GM21515 (cell line): ENCODE measurements around the gene HMMR.
"Not testable (repeated sequence)": the region's sequence is repeated elsewhere in the genome, so short reads cannot be mapped to it uniquely, and the experiment has no call there.

ENCODE experiments used
- ATAC-seq: cut with Tn5 transposase; IDR thresholded peaks from one replicate; pipeline ENCODE4 v1.9.1; 2021; ENCODE audit not compliant: unreplicated experiment

The HMMR gene, protein sequence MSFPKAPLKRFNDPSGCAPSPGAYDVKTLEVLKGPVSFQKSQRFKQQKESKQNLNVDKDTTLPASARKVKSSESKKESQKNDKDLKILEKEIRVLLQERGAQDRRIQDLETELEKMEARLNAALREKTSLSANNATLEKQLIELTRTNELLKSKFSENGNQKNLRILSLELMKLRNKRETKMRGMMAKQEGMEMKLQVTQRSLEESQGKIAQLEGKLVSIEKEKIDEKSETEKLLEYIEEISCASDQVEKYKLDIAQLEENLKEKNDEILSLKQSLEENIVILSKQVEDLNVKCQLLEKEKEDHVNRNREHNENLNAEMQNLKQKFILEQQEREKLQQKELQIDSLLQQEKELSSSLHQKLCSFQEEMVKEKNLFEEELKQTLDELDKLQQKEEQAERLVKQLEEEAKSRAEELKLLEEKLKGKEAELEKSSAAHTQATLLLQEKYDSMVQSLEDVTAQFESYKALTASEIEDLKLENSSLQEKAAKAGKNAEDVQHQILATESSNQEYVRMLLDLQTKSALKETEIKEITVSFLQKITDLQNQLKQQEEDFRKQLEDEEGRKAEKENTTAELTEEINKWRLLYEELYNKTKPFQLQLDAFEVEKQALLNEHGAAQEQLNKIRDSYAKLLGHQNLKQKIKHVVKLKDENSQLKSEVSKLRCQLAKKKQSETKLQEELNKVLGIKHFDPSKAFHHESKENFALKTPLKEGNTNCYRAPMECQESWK

DNA sequence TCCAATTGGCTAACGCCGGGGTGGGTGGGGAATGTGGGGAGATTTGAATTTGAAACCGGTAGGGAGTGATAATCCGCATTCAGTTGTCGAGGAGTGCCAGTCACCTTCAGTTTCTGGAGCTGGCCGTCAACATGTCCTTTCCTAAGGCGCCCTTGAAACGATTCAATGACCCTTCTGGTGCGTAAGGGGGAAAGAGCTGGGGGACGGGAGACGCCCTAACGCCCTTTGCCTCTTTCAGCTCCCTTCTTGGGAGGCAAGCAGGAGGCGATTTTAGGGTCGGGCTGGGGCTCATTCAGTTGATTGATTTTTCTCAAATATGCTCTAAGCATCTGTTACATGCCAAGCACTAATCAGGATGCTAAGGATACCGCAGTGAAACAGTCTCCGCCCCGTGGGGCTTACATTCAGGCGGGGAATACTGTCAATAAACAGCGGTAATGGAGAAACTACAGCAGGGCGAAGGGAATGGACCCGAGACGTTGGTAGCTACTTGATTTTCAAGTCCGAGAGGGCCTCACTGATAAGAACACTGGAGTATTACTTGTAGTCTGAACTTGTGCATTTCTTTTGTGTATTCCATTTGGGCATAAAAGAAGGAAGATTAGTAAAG is at the start of gene HMMR:
Gene HMMR, plus strand, starts transcription at position 71 of the 610 bp plus-strand sequence. Its CDS starts 61 bp downstream, at position 132.
- ATAC-seq: peak; percentile 0

DNA sequence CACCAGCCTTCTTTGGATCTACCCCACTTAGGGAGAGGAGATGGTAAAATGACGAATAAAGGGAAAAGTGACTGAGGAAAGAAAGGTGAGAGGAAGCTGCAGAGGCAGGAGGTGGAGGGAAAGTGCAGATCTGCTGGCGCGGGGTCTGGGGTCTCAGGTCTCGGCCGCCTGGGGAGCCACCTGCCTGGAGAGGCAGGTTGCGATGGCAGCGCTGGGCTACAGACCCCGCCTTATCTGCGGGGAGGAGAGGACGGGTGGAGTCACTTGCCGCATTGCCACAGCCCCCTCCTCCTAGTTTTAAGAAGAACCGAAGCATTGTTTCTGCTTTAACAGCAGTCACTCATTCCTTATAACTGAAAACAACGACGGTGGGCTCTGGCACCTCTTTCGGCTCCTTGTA is 44.8 kb upstream of the HMMR start:
- ATAC-seq: not testable (repeated sequence)

DNA sequence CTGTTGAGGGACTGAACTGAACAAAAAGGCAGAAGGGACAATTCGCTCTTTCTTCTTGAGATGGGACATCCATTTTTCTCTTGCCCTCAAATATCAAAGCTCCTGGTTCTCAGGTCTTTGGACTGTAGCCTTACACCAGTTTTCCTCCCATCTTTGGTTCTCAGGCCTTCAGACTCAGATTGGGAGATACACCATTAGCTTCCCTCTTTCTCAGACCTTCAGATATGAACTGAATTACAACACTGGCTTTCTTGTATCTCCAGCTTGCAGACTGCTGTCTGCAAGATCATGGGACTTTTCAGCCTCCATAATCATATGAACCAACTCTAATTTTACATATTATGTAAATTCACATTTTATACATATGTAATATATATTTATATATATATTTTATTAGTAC is 35.6 kb upstream of the HMMR start:
- ATAC-seq: no peak

DNA sequence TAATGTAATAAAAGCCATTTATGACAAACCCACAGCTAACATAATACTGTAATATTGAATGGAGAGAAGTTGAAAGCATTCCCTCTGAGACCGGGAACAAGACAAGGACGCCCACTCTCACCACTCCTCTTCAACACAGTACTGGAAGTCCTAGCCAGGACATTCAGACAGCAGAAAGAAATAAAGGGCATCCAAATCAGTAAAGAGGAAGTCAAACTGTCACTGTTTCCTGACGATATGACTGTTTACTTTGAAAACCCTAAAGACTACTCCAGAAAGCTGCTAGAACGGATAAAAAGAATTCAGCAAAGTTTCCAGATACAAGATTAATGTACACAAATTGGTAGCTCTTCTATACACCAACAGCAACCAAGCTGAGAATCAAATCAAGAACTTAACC is 34.3 kb upstream of the HMMR start:
- not testable (repeated sequence) for ATAC-seq

DNA sequence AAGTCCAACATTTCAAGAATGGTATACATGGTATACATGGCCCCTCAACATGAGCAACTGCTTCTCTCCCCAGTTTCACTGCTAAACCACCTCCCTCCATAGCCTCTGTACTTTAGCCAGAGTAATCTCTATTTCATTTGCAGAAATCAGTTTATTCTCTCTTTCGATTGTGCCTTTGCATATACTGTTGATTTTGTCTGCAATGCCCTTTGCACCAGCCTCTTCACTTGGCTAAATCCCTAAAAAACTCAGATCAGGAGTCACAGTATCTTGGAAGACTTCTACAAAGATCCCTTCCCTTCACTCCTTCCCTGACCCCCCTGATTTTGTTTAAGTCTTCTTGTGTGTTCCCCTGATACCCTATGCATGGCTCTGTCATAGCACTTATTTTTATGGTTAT is 27.9 kb upstream of the HMMR start:
- no peak for ATAC-seq

DNA sequence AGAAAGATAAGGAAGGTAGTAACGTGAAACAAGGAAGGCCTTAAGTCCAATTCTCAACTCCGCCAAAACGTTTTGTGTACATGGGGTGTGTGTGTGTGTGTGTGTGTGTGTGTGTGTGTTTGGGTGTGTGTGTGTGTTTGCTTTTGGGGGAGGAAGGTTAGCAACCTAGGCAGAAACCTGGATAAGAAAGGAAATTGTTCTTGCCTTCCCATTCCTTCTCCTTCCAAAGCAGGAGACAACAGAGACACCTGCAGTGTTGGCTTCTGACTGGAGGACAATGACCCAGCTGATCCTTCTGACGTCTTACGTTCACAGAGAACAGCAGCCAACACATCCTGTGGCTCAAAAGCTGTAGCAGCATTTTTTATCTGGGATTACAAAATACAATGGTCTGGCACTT is 27.2 kb upstream of the HMMR start:
- ATAC-seq: no peak

DNA sequence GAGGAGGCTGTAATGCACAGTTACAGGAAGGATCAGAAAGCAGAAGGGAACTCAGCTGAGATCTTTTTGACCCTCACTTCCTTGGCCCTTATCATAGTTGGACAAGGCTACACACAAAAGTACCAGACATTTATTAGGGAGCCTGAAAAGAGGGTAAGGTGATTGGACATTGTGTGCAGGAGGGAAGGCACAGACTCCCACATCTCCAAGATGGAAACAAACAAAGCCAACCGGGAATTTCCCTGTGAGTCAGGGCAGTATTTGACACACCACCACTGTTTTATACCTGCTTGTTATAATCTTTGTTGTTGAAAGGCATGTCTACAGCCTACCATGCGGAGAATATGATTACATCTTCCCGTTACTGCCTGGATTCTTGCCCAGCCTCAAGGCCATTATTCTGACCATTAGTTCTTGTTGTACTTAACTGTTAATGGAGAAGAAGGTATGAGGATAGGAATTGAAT is 26.0 kb upstream of the HMMR start:
- no peak for ATAC-seq

DNA sequence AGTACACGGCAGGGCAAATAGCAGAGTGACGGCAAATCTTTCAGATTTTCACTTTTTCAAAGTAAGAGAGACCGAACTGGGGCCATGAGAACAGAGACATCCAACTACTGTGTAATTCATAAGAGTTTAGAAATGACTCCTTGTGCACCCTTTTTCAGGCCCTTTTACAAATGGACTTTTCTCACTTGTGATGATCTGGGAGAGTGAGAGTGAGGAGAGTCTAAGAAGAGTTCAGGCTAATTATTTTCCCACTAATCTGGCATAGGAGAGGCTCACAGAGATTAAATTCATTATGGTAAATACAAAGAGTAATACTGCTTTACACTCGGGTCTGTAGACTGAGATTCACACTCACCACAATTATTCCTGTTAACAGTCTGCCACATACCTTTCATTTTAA is 23.9 kb upstream of the HMMR start:
- no peak for ATAC-seq

DNA sequence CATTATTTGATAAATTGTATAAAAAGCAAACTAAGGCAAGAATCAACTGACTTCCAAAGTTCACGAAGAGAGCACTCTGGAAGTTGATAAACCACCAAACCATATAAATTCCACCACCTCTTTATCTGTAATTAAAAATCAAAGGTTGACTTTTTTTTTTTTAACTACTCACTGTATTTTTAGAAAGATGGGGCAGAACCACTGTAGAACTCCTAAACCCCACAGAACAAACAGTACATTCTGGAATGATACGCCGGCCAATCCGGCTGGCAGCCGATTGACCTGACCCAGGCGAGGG is 23.5 kb upstream of the HMMR start:
- no peak for ATAC-seq

DNA sequence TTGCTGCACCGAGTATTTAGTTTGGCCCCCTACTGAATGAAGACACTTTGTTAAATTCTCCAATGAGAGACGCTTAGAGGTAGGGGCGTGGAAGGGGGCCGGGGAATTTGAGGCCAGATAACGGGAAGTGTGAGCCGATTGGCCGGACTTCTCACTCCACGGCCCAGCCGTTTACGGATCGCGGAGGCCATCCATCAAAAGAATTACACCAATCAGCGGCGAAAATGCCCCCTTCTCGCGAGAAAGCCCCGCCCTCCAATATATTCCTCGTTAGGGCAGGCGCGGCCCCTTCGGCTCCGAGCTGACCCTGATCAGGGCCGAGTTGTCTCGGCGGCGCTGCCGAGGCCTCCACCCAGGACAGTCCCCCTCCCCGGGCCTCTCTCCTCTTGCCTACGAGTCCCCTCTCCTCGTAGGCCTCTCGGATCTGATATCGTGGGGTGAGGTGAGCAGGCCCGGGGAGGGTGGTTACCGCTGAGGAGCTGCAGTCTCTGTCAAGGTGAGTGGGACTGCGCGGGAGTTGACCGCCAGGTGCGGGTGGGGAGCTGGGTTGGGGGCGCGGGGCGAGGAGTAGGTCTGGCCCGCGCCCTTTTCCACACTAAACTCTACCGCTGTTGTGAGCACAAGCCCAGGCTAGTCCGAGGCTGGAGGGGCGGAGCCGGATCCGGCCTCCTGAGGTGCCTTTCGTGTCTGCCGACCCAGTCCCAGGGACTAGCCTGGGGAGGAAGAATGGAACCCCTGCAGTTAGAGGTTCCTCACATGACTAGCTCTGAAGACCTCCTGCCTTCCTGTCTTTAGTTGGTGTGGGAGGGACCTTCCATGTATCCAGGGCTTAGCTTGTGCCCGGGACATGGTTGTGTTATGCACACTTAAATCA is 22.9 kb upstream of the HMMR start, which contains the start of gene CCNG1:
Gene CCNG1, plus strand, starts transcription at position 287 of the 874 bp plus-strand sequence. CDS start 1,662 bp downstream, outside the sequence.
- ATAC-seq: peak; percentile 98

DNA sequence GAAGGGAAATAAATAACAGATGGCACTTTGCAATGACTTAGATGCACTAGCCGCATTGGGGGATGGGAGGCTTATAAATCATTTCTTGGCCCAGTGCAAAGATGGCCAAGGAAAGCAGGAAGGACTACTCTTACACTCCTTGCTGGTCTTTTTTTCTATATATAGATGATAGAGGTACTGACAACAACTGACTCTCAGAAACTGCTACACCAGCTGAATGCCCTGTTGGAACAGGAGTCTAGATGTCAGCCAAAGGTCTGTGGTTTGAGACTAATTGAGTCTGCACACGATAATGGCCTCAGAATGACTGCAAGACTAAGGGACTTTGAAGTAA is 21.4 kb upstream of the HMMR start:
- no peak for ATAC-seq

DNA sequence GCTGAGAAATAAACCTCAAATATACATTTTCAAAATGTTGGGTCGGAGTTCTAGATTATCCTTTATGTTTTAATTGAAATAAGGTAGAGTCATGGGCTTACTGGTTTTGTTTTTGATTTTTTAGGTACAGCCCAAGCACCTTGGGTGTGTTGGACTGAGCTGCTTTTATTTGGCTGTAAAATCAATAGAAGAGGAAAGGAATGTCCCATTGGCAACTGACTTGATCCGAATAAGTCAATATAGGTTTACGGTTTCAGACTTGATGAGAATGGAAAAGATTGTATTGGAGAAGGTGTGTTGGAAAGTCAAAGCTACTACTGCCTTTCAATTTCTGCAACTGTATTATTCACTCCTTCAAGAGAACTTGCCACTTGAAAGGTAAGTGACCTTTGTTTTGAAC is 19.5 kb upstream of the HMMR start:
- ATAC-seq: no peak

DNA sequence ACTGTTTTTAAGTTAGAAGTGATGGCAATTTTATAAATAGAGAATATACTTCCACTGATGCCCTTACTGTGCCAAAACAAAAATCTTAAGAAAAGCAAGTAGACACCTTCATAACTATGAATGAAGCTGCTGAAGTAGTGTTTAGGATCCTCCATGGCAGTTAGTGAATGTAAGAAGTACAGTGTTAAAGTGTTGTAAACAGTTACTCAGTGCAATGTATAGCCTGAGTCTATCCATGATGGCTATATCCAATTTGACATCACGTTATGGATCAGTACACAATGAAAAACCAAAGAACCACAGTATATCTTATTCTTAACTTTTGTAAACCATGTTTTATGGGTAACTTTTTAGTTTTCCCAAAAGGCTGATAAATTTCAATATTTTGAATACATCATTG is 15.9 kb upstream of the HMMR start:
- ATAC-seq: no peak

DNA sequence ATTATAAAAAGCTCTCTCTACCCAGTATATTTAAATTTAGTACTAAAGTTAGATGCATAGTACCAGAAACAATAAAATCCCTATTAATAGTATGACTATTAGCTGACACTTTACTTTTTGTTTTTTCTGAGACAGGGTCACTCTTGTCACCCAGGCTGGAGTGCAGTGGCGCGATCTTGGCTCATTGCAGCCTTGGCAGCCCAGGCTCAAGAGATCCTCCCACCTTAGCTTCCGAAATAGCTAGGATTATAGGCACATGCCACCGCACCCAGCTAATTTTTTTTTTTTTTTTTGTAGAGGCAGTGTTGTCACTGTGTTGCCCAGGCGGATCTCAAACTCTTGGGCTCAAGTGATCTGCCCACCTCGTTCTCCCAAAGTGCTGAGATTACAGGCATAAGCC is 15.1 kb upstream of the HMMR start:
- no peak for ATAC-seq

DNA sequence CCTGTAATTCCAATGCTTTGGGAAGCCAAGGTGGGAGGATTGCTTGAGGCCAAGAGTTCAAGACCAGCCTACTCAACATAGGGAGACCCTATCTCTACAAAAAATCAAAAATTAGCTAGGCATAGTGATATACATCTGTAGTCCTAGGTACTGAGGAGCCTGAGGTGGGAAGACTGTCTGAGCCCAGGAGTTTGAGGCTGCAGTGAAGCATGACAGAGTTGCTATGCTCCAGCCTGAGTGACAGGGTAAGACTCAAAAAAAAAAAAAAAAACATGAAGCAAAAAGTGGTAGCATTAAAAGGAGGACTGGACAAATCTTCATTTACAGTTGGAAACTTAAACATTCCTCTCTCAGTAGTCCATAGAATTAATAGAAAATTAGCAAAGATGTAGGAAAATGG is 13.2 kb upstream of the HMMR start:
- ATAC-seq: no peak

DNA sequence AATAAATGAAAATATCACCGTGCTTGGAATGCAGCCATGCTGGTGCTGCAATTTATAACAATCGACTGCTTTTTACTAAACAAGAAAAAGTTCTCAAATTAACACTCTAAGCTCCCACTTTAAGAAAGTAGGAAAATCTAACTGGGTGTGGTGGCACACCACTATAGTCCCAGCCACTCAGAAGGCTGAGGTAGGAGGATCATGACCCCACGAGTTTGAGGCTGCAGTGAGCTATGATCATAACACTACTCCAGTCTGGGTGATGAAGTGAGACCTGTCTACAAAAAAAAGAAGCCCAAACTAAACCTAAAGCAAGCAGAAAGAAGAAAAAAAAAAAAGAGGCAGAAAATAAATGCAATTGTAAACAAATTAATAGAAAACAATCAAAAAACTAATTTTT is 12.6 kb upstream of the HMMR start:
- no peak for ATAC-seq

DNA sequence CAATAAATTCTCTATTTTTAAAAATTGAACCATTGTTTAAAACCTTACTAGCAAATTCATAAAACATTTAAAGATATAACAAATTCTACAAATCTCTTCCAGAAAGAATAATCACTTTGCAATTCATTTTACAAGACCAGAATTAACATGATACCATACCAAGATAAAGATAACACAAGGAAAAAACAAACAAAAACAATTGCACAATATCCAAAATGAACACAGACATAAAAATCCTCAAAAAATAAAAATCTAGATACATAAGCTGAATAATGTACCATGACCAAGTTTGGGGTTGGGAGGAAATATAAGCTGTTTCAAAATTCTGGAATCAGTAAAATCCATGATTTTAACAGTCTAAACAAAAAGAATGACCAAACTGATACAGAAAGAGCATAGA is 11.9 kb upstream of the HMMR start:
- ATAC-seq: no peak

DNA sequence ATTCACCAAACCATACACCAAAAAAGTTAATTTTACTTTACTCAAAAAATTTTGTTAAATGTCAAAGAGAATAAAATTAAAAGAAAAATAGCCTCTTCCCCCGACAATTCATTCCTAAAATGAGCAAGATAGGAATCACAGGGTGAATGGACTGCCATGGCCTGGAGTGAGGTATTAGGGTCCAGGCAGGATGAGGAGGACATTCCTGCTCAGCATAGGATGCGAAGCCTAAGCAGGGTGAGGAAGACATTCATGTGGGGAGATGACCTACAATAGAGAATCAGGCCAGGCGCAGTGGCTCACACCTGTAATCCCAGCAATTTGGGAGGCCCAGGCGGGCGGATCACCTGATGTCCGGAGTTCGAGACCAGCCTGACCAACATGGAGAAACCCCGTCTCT is 8.9 kb upstream of the HMMR start:
- ATAC-seq: no peak

DNA sequence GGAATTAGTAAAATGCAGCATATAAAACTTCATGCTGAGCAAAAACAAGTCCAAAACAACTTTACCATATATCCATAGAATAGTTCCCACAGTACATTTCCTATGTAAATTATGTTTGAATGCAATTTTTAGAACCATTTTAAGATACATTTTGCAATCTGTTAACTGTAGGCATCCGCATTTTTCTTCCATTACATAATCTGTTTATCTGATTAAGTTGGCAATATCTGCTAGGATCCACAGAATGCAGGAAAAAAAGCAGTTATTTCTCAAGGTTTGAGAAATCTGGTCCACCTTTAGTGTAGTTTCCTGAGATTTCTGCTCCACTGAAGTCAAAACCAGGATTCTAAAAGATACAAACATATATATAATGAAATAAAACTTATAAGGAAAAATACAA is 6.7 kb upstream of the HMMR start:
- ATAC-seq: no peak

DNA sequence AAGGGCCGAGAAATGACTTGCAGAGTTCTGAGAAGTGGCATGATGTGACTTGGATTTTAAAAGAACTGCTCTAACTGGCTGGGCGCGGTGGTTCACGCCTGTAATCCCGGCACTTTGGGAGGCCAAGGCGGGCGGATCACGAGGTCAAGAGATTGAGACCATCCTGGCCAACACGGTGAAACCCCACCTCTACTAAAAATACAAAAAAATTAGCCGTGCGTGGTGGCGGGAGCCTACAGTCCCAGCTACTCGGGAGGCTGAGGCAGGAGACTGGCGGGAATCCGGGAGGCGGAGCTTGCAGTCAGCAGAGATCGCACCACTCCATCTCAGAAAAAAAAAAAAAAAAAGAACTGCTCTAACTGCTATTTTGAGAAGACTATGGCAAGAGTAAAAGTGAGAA is 5.0 kb upstream of the HMMR start:
- not testable (repeated sequence) for ATAC-seq

DNA sequence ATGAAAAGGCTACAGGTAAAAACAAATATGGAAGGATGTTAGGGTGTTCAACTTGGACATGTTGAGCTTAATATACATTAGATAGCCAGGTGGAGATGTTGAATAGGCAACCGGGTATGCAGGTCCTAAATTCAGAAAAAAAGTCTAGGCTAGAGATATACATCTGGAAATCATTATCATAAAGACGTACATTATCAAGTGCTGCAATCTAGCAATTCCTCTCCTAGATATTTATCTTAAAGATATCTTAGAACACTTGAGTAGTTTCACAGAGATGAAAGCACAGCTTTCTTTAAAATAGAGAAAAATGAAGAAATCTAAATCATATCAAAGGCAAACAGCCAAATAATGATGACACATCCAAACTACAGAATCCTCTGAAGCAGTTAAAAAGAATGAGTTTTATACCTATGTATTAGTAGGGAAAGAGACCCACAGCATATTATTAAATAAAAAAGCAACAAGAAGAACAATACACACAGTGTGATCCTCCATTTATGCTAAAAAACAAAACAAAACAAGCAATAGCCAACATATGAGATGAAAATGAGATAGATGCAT is 4.3 kb upstream of the HMMR start:
- ATAC-seq: no peak
